NCI-H1417 (cell line): ENCODE data around the gene POU2F1.

Experiments
- DNase-seq, 3 experiments: peaks; one replicate each; lab custom pipeline; 2025; lab: John Stamatoyannopoulos, UW

POU2F1 gene

DNA sequence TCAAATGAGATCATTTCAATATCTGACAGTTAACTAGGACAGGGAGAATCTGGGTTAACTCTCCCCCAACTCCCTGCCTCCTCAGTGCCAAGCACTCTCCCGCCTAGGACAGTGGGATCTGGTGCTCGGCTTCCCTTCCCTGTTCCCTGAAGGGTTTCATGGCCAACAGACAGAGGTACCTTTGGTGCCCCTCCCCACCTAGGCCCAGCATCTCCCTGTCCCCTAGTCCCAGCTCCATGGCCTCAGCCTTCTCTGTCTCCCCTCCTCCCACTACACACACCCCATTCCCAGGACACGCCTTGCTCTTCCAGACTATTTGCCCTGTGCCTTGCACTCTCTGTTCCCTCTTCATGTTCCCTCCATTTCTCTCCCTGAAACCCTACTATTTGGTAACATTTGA, 220.5 kb downstream of the POU2F1 start:
- no peak for DNase-seq

DNA sequence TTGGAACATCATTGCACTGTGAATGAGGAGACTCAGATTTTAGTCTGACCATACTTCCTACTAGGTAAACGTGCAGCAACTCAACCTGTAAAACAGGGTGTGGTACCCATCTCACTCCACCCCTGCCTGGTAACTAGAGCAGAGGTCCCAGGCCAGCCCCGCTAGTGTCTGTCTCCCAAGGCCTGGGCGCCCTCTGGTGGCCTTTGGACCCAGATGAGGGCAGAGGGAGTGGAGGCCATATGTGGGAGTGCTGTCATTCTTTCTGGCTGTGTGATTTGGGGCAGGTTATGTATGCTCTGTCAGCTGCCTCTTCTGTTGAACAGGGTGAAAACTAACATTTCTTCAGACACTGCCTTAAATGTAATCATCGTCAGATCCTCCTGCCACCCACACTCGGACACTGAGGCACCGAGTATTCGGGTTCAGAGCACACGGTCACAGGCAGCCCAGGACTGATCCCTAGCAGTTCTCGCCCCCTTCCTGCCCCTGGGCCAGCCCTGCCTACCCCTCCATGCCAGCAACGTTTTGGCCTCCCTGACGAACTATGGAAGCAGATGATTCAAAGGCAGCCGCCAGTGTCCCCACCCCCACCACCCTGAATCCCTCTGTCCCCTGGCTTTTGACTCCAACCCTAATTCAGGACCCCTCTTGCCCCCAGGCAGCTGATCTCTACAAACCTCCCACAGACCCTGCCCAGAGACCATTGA, 221.6 kb downstream of the POU2F1 start:
- DNase-seq: peak; percentile 61 to 89 (median 78)

DNA sequence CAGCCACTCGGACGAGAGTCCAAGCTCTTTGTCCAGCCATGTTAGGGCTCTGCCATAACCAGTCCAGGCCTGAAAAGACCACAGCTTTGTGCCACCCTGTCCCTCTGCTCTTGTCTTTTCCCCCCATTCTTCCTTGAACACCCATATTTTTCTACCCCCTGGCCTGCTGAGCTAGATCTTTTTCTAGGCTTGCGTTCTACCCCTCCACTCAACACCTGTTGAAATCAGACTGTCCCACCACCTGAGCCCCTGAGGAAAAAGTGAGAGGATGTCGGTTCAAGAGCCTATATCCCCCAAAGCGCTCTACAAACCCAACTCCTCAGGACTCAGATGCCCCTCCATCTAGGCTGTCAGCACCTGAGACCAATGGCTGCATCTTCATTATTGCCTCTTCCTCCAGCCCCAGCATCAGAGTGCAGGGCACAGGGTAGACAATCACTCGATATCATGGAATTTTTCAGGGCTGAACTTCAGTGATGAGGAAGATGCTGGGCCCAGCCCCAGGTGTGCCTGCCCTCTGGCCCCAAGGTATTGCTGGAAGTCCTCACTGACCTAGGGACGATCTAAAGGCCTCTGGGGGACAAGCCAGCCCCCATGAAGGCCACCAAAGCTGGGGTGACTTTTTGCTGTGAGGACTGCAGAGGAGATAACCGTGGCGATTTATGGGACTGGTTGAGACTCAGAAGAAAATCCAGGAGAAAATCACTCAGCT, 222.3 kb downstream of the POU2F1 start:
- no peak for DNase-seq

DNA sequence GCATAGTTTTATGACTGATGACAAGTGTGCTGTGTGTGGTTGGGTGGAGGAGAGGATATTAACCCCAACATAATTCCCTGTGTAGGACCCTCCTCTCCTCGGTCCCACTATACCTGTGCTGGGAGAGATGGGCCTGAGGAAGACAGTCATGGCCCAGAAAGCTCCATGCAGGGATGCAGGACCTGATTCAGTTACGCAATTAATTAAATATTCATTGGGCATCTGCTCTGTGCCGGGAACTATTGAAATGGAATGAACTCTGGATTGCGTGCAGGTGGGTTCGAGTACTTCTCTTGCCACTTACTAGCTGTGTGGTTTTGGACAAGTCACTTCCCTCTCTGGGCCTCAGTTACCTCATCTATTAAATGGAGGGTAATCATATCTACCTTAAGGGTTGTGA, 223.1 kb downstream of the POU2F1 start:
- no peak for DNase-seq

DNA sequence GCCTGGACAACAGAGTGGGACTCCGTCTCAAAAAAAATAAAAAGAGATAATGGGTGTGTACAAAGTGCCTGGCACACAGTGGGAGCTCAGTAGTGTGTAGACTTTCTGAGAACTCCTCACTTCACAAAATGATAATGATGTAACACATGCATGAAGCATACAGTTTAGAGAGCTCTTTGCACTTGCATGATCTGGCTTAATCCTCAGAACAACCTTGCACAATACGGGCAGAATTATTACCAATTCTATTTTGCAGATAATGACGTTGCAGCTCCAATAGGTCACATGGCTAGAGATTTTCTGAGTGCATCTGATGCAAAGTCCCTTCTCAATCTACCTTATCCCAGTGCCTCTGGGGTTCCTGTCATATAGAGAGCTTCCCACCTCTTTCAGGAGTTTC, 226.3 kb downstream of the POU2F1 start:
- no peak for DNase-seq

DNA sequence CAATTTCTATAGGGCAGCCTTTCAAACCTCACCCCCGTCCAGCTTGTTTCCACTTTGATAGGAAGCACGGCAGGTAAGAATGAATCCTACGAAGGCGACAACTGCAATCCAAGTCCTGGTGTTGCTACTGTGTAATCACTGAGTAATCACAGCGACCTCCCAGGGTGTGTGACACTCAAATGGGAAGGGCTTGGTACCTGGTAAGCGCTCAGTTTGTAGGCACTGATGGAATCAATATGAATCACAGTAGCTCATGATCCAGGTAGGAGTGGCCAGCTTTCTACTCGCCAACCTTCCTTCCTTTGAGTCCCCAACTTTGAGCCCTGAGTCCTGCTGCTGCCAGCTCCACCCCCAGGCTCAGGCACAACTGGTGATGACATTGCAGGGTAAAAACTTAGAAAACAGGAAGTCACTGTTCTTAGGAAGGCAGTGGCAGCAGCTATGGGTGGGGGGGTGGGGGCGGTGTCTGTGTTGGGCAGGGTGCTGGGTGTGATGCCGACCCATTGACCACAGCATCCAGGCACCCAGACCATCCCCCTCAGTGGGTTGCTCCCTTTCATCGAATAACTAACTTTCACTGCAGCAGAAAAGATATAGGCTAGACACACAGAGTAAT, 226.9 kb downstream of the POU2F1 start:
- peak in 2 of 3 experiments; percentile 22 to 50 for DNase-seq

DNA sequence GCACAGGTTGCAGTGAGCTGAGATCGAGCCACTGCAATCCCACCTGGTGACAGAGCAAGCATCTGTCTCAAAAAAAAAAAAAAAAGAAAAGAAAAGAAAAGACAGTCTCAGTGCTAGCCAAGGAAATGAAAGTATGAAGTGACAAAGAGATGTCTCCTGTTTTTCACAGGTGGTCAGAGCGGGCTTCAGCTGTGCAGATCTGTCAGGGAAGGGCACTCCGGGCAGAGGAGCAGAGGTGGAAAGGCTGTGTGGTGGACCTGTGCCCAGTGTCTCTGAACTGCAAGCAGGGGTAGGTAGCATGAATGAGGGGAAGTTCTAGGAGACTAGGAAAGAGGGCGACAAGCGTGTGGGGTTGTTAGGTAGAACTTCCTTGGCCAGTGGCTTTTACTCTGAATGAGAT, 230.2 kb downstream of the POU2F1 start:
- no peak for DNase-seq

DNA sequence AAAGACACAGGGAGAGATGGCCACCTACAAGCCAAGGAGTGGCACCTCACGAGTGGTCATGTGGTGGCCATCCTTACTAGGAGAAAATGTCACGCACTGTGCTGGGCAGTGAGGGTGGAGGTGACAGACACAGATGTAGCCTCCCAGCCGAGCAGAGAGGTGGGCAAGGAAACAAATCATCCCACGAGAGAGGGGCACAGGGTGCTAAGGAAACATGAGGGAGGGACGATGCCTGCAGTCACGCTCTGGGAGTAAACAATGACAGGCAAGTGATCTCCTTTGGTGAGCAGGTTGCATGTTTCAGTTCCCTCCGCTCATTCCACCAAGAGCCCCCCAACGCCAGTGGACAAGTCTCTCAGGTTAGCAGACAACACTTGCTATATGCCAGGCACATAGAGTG, 231.8 kb downstream of the POU2F1 start:
- no peak for DNase-seq

DNA sequence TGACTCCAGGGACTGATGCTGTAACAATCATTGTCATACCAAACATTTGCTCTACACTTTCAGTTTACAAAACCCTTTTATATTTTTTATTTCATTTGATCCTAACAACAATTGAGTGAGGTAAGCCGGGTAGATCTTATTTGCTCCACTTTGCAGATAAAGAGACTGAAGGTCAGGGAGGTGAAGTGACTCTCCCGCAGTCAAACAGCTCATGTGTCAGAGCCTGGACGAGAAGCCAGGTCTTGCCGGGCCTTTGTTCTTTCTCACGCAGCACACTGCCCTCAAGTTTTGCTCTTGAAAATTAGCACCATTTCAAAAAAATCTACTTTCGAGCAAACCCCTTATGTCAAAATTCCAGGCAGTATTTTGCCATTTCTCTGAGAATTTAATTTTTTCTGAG, 232.4 kb downstream of the POU2F1 start:
- peak in 1 of 3 experiments; percentile 17 for DNase-seq

DNA sequence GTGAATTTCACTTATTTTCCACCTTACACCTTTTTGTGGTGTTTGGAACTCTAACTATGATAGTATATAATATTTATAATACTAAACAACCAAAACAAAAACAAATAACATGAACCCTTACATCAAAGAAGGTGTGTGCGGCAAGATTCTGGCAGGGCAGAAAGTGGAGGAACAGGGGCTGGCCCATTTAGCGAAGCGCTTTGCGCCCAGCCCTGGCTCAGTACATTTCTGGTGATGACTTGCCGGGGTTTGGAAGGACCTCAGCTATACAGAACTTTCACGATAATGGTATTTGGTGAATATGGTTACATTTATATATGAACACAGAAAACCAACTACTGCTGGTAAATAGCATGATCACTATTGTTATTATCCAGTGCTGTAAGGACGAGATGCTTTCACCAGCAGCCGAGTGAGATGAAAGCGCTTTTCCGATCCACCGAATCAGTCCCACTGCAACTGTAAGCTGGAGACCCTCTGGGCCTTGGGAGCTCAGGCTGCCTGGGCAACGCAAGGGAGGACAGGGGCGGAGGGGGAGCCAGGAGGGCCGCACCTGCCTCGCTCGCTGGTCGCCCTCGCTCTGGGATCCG, 233.7 kb downstream of the POU2F1 start:
- DNase-seq: no peak

DNA sequence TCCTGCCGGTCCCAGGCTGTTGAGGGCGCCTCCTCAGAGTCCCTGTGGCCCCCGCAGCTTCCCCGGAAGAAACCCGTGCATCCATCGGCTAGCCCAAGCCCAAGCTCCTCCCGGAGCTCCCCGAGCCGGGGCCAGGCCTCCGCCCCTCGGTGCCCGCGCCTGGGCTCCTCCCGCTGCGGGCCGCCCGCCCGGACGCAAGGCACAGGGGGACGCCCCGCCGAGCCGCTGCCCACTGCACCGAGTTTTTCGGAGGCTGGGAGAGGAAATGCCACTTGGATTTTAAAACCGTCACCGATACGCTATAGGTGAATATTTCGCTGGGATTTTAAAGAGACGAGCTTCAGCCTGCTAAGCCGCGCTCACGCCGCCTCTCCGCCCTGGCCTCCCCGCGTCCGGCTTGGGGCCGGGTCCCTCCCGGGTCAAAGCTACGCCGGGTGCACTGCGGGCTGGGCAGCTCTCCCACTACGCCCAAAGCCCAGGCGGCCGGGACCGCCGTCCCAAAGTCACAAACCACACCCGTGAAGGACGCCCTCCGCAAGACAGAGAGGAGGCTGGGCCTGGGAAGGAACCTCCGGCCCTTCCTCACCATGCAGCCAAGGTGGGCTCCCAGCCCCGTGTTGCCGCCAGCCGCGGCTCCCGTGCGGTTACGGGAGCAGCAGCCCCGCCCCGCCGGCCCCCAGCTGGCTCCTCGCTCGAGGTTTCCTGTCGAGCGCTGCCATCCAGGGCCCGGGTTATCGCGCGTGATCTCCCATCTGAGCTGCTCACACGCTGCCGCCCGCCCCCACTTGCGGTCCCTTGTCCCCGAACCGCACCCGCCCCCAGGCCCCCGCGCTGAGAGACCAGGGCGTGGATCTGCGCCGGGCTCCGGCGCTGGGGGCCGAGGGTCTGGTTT, 234.5 kb downstream of the POU2F1 start:
- peak; percentile 66 to 76 (median 73) for DNase-seq

DNA sequence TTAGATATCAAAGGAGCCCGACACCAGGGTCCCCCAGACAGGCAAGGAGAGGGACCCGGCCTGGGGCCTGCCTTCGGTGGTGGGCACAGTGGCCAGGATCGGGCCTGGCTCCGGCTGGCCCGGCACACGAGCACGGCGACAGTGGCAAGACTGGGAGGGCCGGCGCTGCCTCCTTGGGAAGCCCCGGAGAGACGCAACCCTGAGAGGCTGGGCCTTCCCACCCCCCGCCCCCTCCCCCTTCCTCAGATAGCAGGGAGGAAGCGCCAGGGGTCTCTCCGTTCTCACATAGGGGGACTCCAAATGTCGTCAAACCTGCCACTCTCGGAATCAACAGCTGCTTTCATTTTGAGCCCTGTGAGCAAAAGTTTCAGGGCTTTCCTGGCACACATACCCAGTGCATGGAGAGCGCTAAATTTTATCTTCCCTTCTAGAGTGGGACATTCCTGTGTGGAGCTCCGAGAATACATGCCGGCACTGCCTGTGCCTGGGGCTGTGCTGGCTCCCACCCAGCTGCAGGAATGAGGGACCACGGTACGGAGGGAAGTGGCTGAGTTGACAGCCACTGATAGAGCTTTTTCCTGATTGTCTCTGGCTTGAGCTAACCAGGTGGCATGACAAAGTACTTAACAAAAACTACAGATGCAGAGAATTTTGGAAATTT, 235.2 kb downstream of the POU2F1 start:
- peak in 1 of 3 experiments; percentile 51 for DNase-seq

DNA sequence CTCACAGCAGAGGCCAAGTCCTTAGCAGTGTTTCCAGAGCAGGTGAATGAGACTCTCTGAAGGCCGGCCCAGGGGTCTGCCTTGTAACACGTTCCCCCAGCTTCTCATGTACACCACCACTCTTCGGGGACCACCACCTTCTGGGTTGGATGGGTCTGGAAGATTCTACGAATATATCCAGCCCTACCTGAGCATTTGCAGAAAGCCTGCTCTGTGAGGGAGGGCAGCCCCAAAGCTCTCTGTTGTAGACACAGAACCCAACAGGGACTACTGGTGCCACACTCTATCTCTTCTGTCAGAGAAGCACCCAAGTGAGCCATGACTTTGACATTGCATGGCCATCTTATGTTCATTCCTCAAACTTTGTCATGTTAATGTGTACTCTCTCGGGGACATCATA, 235.8 kb downstream of the POU2F1 start:
- DNase-seq: no peak

DNA sequence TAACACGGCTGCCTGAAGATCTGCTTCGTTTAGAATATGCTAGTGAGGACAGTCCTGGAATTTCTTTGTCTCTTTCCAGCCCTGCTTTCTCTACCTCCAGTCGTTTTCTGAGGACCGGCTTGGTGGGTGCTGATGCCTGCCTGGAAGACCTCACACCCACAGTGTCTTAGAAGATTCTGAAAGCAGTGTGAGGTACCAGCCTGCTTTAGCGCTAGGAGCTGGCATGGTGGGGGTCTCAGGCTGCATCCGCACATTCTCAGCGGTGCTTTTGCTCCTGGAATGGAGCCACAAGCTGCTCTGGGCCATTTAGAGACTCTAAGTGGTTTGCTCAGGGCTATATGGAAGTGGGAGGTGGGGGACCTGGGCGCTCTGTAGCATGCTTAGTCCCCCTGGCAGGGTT, 236.2 kb downstream of the POU2F1 start:
- DNase-seq: no peak

DNA sequence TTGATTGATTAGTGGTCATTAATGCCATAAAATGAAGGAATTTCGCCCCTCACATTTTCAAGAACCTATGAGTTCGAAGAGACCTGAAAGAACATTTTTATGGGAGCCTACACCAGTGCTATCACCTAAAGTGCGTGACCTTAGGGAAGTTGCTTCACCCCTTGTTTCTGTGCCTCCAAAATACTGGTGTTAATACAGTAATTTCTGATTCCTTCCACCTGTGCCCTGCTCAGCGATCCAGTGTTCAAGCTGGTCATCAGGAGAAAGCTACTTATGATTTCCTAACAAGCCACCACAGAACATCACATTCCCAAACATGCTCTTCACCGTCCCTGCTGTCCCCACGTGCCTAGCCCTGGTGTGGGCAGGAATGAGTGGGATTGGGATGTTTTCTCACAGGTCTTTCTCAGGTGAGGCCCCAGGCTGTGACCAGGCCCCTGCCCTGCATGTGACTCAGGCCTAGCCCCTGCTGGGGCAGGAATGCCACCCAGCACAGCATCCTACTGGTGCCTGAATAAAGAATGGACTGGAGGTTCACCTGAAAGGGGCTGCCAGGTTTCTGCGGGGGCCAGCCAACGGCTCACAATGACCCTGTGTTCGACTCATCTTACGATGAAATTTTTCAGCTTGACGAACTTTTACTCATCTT, 237.4 kb downstream of the POU2F1 start:
- DNase-seq: no peak

DNA sequence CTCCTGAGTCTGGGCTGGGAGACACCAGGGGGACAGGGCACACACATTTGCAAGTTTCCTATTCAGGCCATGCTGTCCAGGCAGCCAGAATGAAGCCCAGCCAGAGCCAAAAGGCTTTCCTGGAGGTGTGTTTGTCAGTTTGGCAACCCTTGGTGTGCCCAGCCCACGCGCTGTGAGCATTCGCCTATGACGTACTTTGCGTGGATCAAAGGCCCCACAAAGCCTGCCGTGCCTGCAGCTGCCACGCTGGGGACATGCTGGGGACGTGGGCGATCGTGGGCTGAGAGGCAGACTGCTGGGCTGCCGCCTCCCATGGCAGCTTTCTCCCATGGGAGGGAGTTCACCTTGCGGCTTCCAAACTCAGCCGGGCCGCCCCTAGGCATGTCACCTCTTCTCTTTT, 240.2 kb downstream of the POU2F1 start:
- no peak for DNase-seq

DNA sequence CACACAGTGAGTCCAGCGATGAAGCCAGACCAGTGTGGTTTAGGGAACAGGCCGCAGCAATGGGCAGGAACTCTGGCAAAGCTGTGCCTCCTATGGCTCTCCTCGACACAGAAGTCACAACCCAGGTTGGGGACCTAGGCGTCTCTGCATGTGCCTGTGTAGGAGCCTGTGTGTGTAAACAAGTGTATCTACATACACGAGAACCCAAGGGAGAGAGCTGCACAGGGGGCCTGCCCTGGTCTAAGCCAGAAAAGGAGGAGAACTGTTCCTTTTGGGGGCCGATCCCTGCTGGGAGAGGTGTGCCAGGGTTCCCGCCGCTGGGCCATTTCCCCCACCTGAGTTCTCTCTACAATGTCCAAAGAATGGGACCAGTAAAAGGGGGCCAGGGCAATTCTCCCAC, 241.7 kb downstream of the POU2F1 start:
- no peak for DNase-seq

DNA sequence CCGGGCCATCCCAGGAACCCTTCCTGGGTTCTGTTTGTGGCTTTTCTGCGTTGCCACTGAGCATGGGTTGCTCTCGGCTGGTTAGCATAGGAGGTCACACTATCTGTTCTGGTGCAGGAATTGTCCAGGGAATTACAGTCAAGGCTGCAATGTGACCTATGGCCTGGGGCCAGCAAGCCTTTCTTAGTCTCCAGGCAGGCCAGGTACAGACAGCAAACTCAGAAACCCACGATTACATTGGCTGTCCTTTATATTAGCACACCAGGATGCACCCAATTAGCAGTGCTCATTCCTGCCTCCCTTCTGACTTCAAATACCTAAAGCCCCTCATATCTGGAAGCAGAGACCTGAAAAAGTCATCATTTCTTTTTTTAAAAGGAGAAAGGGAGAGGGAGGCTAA, 242.4 kb downstream of the POU2F1 start:
- DNase-seq: no peak

DNA sequence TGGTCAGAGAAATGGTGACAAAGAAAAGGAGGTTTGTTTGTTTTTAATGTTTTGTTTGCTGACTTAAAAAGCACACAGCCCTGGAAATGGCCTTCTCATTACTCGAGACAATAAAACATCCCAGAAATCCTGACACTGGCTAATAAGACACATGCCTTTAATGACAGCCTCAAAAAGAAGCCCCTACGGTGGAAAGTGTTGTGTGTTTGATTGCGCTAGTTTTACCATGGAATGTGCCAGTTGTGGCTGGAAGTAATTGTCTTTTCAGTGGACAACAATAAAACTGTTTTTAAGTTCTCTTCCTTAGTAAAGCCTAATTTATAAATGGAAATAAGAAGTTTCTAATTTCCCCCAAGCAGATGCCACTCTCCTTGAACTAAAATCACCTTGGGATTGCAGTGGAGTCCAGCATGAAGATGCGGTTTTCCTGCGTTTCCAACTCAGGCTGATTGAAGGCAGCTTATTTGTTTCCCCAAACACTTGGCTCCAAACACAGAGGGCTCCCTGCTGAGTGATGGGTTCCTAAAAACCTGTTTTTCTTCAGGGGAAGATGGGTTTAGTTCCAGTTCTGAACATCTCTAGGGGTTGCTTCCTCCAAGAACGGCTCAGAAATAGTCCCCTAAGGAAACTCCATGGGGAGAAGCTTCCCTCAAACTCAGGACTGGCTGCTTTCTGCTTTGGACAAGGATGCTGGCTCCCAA, 243.3 kb downstream of the POU2F1 start:
- peak in 1 of 3 experiments; percentile 33 for DNase-seq

DNA sequence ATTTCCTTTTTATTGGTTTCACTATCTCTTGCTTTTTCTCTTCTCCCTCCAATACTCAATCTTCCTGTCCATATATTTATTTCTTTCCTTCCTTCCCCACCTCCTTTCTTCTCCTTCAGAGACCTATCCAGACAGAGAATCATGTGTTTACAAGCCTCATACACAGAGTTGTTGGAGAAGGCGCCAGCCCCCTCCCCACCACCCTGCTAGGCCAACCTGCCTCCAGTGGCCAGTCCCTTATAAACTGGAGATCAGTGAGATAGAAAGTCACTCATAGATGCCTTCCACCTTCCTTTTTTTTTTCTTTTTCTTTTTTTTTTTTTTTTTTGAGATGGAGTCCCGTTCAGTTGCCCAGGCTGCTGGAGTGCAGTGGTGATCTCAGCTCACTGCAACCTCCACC, 244.3 kb downstream of the POU2F1 start:
- no peak for DNase-seq
